K562 (cell line): Measurements from ENCODE around the gene YARS1. TPM values are rescaled to one million over a fixed set of nuclear protein-coding genes. Genes with fewer than 3 reads are reported as not detected.
A peak's percentile ranks its signal among the peaks of the same experiment; 100 is the strongest.

Source experiments
- ATF7 ChIP-seq: fragments of 450-650 bp; IDR thresholded peaks from 2 replicates; pipeline ENCODE4 v1.7.1; 2014; ENCODE audit warnings: mild to moderate bottlenecking, moderate library complexity
- FOXP1 ChIP-seq: sonication (generic); formaldehyde crosslinking; IDR thresholded peaks from 2 replicates; pipeline ENCODE4 v1.8.0; 2022; ENCODE audit warnings: mild to moderate bottlenecking, missing genetic modification reagents
- HMG20A ChIP-seq: fragments of 450-650 bp; formaldehyde crosslinking; conservative IDR thresholded peaks from 2 replicates; pipeline ENCODE4 v1.4.0; 2020; ENCODE audit warnings: mild to moderate bottlenecking, mixed read lengths
- JUN ChIP-seq, 2 experiments: sonication (generic) in 1 of 2; formaldehyde crosslinking in 1 of 2; IDR thresholded peaks; 2 replicates each; pipeline versions ENCODE4 v1.6.1 to v1.8.0; 2012 to 2022; ENCODE audit warnings: borderline replicate concordance in 2 of 2, mild to moderate bottlenecking in 2 of 2, improper control_type of control experiment in 1 of 2, low read depth in 1 of 2, low read length in 1 of 2, missing genetic modification reagents in 1 of 2
- PHF21A ChIP-seq: fragments of 450-650 bp; IDR thresholded peaks from 2 replicates; pipeline ENCODE4 v1.6.1; 2017; ENCODE audit warnings: low read depth, borderline replicate concordance
- RBFOX2 ChIP-seq: fragments of 200-400 bp; formaldehyde crosslinking; IDR thresholded peaks from 2 replicates; pipeline ENCODE4 v1.6.1; 2017; ENCODE audit warnings: low read depth, mild to moderate bottlenecking, low read length, moderate library complexity
- SETDB1 ChIP-seq: IDR thresholded peaks from one replicate; pipeline ENCODE4 v1.6.1; 2012; ENCODE audit warnings: low read length, control low read depth, inconsistent platforms
- SRSF3 ChIP-seq: fragments of 200-400 bp; formaldehyde crosslinking; IDR thresholded peaks from 2 replicates; pipeline ENCODE4 v1.6.1; 2016; ENCODE audit warnings: mild to moderate bottlenecking, low read length, moderate library complexity; ENCODE audit not compliant: insufficient read depth
- TCFL5 ChIP-seq: fragments of 250-450 bp; sonication (Bioruptor Pico); conservative IDR thresholded peaks from 2 replicates; pipeline ENCODE4 v1.6.1; 2021; ENCODE audit warnings: mild to moderate bottlenecking, moderate library complexity, matching md5 sums
- TRIM24 ChIP-seq, 2 experiments: fragments of 450-650 bp; IDR thresholded peaks; 2 replicates each; pipeline ENCODE4 v1.6.1; 2016
- ZC3H8 ChIP-seq: fragments of 450-650 bp; IDR thresholded peaks from 2 replicates; pipeline ENCODE4 v1.6.1; 2017
- ZKSCAN8 ChIP-seq: fragments of 200-800 bp; sonication (Bioruptor generic); IDR thresholded peaks from 2 replicates; pipeline ENCODE4 v1.6.1; 2016; ENCODE audit warnings: missing genetic modification characterization, missing compliant biosample characterization
- ZNF124 ChIP-seq: sonication (generic); formaldehyde crosslinking; IDR thresholded peaks from 2 replicates; pipeline ENCODE4 v1.8.1; 2022; ENCODE audit warnings: missing genetic modification reagents
- ZNF143 ChIP-seq: sonication (generic); formaldehyde crosslinking; IDR thresholded peaks from 2 replicates; pipeline ENCODE4 v1.9.0; 2022; ENCODE audit warnings: mild to moderate bottlenecking, missing genetic modification reagents
- ZNF224 ChIP-seq: sonication (generic); formaldehyde crosslinking; IDR thresholded peaks from 2 replicates; pipeline ENCODE4 v1.8.0; 2022; ENCODE audit warnings: mild to moderate bottlenecking, missing genetic modification reagents
- polyA plus RNA-seq, 8 experiments: library from polyadenylated mRNA; depleted of rRNA in 4 of 8; stranded (reverse) in 5 of 8; unstranded in 3 of 8; fragments of >200 nt; fragmentation: Nextera tagmentation in 2 of 8; fragmentation: Illumina TruSeq in 1 of 8; extraction: Ambion mirVana in 2 of 8; extraction: Trizol in 1 of 8; gene quantifications; 2 replicates each; pipeline versions ENCODE4 v1.2.1 to v1.2.3, GENCODE V29; 2011 to 2014; ENCODE audit warnings: inconsistent platforms in 1 of 8, missing spikeins in 1 of 8
- total RNA-seq, 7 experiments: library from RNA; depleted of rRNA in 6 of 7; stranded (reverse); fragments of >200 nt in 6 of 7; fragmentation: Illumina TruSeq in 2 of 7; extraction: Trizol in 2 of 7; gene quantifications; 2 replicates each; pipeline versions ENCODE4 v1.2.1 to v1.2.3, GENCODE V29; 2011 to 2021; ENCODE audit warnings: low replicate concordance in 1 of 7
- TF ChIP-seq, protein P1 (sequence below), 2 experiments: fragments of 450-650 bp in 1 of 2; sonication (generic) in 1 of 2; formaldehyde crosslinking; conservative IDR thresholded peaks; 2 replicates each; pipeline versions ENCODE4 v1.4.0 to v1.8.1; 2020 to 2022; ENCODE audit warnings: mild to moderate bottlenecking in 1 of 2, missing genetic modification reagents in 1 of 2
- TF ChIP-seq, protein P2 (sequence below): sonication (generic); formaldehyde crosslinking; IDR thresholded peaks from 2 replicates; pipeline ENCODE4 v1.4.0; 2020; ENCODE audit warnings: mild to moderate bottlenecking, missing genetic modification reagents
- TF ChIP-seq, protein P3 (sequence below): sonication (generic); formaldehyde crosslinking; IDR thresholded peaks from 2 replicates; pipeline ENCODE4 v1.9.0; 2022; ENCODE audit warnings: mild to moderate bottlenecking, missing genetic modification reagents
- TF ChIP-seq, protein P4 (sequence below), 2 experiments: fragments of 450-650 bp in 1 of 2; sonication (generic) in 1 of 2; formaldehyde crosslinking in 1 of 2; IDR thresholded peaks in 1 of 2; conservative IDR thresholded peaks in 1 of 2; 2 replicates each; pipeline versions ENCODE4 v1.6.1 to v1.8.1; 2016 to 2023; ENCODE audit warnings: mild to moderate bottlenecking in 2 of 2, moderate library complexity in 2 of 2, inconsistent platforms in 1 of 2, missing genetic modification reagents in 1 of 2
- TF ChIP-seq, protein P5 (sequence below): sonication (generic); formaldehyde crosslinking; IDR thresholded peaks from 2 replicates; pipeline ENCODE4 v1.8.1; 2023; ENCODE audit warnings: mild to moderate bottlenecking, missing genetic modification reagents, moderate library complexity

Gene YARS1
- total and polyA plus RNA-seq, 9 of the 15 experiments (the other 6 are each of a cell fraction or from before 2014, with no cell fraction given) = 66.2 to 336 (median 201) TPM

DNA sequence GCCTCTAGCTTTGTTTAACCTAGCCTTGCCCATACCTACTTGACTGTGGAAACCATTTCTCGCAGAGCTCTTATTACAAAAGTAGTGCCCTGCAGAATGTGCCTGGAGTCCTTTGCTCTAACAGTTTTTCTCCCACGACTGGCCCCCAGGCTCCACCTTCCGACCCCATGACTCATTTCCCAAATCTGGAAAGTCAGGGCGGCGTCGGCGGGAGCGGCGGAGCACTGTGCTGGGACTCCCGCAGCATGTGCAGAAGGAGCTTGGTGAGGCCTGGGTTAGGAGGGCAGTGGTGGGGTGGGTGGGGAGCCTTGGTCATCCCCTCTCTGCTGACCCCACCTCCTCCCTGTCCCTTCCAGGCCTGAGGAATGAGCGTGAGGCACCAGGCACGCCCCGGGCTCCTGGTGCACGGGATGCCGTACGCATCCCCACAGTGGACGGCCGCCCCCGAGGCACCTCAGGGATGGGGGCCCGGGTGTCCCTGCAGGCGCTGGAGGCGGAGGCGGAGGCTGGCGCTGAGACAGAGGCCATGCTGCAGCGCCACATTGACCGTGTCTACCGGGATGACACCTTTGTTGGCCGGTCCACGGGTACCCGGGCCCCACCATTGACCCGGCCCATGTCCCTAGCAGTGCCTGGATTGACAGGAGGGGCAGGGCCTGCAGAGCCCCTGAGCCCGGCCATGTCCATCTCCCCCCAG is 47.5 kb downstream of the YARS1 start (continued):
- TF ChIP-seq HMG20A (no peak), ZNF143 (CRISPR knock-in tag) (no peak), FOXP1 (CRISPR knock-in tag) (no peak), PHF21A (no peak), RBFOX2 (no peak), ZC3H8 (no peak), TRIM24 (IDR thresholded peaks at IDR 0.05) (no peak), ATF7 (no peak), ZNF124 (CRISPR knock-in tag) (no peak), JUN (IDR thresholded peaks at IDR 0.05; ENCODE audit: borderline replicate concordance, low read depth, low read length) (peak; percentile 70; the same call in 1 of the 2 replicates), JUN (CRISPR knock-in tag; IDR thresholded peaks at IDR 0.05; ENCODE audit: borderline replicate concordance) (no peak), ZKSCAN8 (CRISPR knock-in tag) (no peak), TCFL5 (CRISPR knock-in tag) (no peak), SRSF3 (no peak), SETDB1 (no peak), ZNF224 (CRISPR knock-in tag) (no peak)
- TF ChIP-seq, protein P1, sequence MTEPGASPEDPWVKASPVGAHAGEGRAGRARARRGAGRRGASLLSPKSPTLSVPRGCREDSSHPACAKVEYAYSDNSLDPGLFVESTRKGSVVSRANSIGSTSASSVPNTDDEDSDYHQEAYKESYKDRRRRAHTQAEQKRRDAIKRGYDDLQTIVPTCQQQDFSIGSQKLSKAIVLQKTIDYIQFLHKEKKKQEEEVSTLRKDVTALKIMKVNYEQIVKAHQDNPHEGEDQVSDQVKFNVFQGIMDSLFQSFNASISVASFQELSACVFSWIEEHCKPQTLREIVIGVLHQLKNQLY (CRISPR knock-in tag; conservative IDR thresholded peaks at IDR 0.05) = no peak
- TF ChIP-seq, protein P2, sequence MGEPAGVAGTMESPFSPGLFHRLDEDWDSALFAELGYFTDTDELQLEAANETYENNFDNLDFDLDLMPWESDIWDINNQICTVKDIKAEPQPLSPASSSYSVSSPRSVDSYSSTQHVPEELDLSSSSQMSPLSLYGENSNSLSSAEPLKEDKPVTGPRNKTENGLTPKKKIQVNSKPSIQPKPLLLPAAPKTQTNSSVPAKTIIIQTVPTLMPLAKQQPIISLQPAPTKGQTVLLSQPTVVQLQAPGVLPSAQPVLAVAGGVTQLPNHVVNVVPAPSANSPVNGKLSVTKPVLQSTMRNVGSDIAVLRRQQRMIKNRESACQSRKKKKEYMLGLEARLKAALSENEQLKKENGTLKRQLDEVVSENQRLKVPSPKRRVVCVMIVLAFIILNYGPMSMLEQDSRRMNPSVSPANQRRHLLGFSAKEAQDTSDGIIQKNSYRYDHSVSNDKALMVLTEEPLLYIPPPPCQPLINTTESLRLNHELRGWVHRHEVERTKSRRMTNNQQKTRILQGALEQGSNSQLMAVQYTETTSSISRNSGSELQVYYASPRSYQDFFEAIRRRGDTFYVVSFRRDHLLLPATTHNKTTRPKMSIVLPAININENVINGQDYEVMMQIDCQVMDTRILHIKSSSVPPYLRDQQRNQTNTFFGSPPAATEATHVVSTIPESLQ (CRISPR knock-in tag) = no peak
- TF ChIP-seq, protein P3, sequence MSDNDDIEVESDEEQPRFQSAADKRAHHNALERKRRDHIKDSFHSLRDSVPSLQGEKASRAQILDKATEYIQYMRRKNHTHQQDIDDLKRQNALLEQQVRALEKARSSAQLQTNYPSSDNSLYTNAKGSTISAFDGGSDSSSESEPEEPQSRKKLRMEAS (CRISPR knock-in tag) = no peak
- TF ChIP-seq, protein P4, sequence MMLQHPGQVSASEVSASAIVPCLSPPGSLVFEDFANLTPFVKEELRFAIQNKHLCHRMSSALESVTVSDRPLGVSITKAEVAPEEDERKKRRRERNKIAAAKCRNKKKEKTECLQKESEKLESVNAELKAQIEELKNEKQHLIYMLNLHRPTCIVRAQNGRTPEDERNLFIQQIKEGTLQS (IDR thresholded peaks at IDR 0.05) = peak; percentile 71
- TF ChIP-seq, protein P4 (CRISPR knock-in tag; conservative IDR thresholded peaks at IDR 0.05) = no peak
- TF ChIP-seq, protein P5, sequence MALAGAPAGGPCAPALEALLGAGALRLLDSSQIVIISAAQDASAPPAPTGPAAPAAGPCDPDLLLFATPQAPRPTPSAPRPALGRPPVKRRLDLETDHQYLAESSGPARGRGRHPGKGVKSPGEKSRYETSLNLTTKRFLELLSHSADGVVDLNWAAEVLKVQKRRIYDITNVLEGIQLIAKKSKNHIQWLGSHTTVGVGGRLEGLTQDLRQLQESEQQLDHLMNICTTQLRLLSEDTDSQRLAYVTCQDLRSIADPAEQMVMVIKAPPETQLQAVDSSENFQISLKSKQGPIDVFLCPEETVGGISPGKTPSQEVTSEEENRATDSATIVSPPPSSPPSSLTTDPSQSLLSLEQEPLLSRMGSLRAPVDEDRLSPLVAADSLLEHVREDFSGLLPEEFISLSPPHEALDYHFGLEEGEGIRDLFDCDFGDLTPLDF (CRISPR knock-in tag) = no peak
